ENCODE results near the gene DTD1. TPM values are rescaled to one million over a fixed set of nuclear protein-coding genes. Genes with fewer than 3 reads are reported as not detected.

DTD1 gene
- total RNA-seq, 2 donors from 2014 or later, result 31.2 to 51.6 TPM

DNA sequence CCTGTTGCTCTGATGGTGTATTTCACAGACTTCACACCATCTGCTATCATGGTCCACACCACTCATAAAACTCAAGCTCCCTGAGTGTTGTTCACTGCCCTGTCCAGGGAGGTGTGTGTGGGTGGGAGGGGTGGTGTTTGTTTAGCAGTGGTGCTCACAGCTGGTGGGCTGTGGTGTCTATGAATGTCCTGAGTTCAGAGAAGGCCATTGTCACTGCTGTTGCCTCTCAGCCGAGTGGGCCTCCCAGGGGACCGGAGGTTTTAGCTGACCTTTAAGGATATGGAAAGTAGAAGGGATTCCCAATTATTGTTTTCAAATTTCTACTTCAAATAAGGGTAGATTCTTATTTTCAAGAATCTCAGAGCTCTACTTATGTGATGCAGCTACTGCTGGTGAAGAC lies 45.6 kb downstream of the DTD1 start:
- no peaks in the 10 kb centered on the region for H3K4me1 ChIP-seq (replicated peaks)
- H3K36me3 ChIP-seq, result no peaks in the 10 kb centered on the region
- intact Hi-C loops (cut with DNase I), result loop anchor here (5.0 to 10.0 kb wide), 3 partner anchors 269 to 1029 kb away; no protein-coding TSS in a partner anchor
- TF ChIP-seq, protein P1, sequence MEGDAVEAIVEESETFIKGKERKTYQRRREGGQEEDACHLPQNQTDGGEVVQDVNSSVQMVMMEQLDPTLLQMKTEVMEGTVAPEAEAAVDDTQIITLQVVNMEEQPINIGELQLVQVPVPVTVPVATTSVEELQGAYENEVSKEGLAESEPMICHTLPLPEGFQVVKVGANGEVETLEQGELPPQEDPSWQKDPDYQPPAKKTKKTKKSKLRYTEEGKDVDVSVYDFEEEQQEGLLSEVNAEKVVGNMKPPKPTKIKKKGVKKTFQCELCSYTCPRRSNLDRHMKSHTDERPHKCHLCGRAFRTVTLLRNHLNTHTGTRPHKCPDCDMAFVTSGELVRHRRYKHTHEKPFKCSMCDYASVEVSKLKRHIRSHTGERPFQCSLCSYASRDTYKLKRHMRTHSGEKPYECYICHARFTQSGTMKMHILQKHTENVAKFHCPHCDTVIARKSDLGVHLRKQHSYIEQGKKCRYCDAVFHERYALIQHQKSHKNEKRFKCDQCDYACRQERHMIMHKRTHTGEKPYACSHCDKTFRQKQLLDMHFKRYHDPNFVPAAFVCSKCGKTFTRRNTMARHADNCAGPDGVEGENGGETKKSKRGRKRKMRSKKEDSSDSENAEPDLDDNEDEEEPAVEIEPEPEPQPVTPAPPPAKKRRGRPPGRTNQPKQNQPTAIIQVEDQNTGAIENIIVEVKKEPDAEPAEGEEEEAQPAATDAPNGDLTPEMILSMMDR (IDR thresholded peaks at IDR 0.05), result no peak
- no peaks in the 10 kb centered on the region for H3K9me3 ChIP-seq
- WGBS, result 92% methylated on average over 2 of the region's 2 CpGs
- no peak overlapping the region for H3K27ac ChIP-seq
- H3K27me3 ChIP-seq (replicated peaks; ENCODE audit: insufficient read depth), result no peaks in the 10 kb centered on the region
- no peak overlapping the region for H3K4me3 ChIP-seq
- no peak for DNase-seq (ENCODE audit: low spot score)

DNA sequence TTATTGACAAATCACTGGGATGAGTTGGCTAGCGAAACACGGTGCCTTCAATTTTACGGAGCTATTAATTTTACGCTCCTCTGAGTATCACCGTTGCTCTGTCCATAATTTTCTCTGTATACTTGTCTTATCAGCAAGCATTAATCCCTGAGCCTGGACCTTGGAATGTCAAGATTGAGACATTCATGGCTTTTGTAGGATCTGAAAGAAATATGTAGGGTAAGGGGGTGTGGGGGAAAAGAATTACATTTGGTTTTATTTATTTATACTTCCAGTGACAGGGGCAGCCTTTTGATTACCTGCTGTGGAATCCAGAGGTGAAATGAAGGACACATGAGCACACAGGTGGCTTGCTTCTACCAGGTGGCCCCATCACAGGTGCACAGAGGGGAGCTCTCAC lies 46.6 kb downstream of the DTD1 start:
- TF ChIP-seq POLR2AphosphoS5 (IDR thresholded peaks at IDR 0.05) (no peak), POLR2A (IDR thresholded peaks at IDR 0.05) (no peak)
- TF ChIP-seq, protein P1 (IDR thresholded peaks at IDR 0.05), result no peak
- H3K27ac ChIP-seq, result no peak overlapping the region
- no peaks in the 10 kb centered on the region for H3K36me3 ChIP-seq
- H3K9me3 ChIP-seq, result no peaks in the 10 kb centered on the region
- H3K4me1 ChIP-seq (replicated peaks), result no peaks in the 10 kb centered on the region
- no peak overlapping the region for H3K4me3 ChIP-seq
- no peaks in the 10 kb centered on the region for H3K27me3 ChIP-seq (replicated peaks; ENCODE audit: insufficient read depth)
- intact Hi-C loops (cut with DNase I), result loop anchor here (5.0 to 10.0 kb wide), 3 partner anchors 268 to 1028 kb away; no protein-coding TSS in a partner anchor
- 59% methylated on average over 5 of the region's 5 CpGs for WGBS
- no peak for DNase-seq (ENCODE audit: low spot score)

DNA sequence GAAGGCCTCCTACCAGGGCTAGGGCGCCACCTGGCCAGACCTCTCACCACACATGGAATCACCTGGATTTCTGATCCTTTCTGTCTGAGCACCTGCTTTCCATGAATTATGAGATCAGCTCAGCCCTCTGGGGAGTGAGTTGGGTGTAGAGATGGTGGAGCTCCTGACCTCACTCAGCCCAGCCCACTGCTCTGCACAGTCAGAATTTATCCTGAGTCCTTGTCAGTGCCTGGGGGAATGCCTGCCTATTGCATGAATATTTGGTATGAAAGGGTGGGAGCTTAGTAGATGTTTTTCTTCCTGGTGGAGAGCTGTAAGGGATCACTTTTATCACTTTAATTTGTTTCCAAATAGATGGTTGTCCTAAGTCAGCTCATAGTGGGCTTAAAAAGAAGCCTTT lies 47.5 kb downstream of the DTD1 start:
- Histone ChIP-seq H3K9me3 (no peaks in the 10 kb centered on the region), H3K27me3 (replicated peaks; ENCODE audit: insufficient read depth) (no peaks in the 10 kb centered on the region), H3K4me3 (no peak overlapping the region), H3K4me1 (replicated peaks) (no peaks in the 10 kb centered on the region), H3K27ac (no peak overlapping the region), H3K36me3 (no peaks in the 10 kb centered on the region)
- 100% methylated on average over 1 of the region's 1 CpG for WGBS
- intact Hi-C loops (cut with DNase I), result loop anchor here (5.0 to 10.0 kb wide), 3 partner anchors 157 to 949 kb away; no protein-coding TSS in a partner anchor
- DNase-seq (ENCODE audit: low spot score), result no peak
- TF ChIP-seq POLR2AphosphoS5 (IDR thresholded peaks at IDR 0.05) (no peak), POLR2A (IDR thresholded peaks at IDR 0.05) (no peak)
- TF ChIP-seq, protein P1 (IDR thresholded peaks at IDR 0.05), result no peak

DNA sequence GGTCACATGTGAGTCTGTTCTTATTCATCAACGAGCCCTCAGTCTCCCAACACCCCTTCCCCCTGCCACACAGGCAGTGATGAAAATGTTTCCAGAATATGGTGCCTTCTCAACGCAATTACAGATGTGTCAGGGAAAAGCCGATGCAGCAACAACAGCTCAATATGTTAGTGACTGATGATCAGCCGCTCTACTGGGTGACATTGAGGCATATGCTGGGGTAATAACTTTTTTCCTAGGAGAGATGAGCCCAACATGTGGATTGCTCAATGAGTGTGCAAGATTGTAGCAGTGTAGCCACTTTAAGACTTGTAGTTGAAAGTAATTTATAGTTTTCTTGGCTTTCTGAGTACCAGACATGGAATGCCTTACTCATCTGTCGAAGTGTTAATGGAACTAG lies 49.4 kb downstream of the DTD1 start:
- no peak for TF ChIP-seq POLR2A (IDR thresholded peaks at IDR 0.05)
- no peak for TF ChIP-seq POLR2AphosphoS5 (IDR thresholded peaks at IDR 0.05)
- TF ChIP-seq, protein P1 (IDR thresholded peaks at IDR 0.05), result no peak
- intact Hi-C loops (cut with DNase I), result loop anchor here (5.0 to 10.0 kb wide), 3 partner anchors 155 to 948 kb away; no protein-coding TSS in a partner anchor
- WGBS, result 85% methylated on average over 5 of the region's 5 CpGs
- no peak for DNase-seq (ENCODE audit: low spot score)
- Histone ChIP-seq H3K27ac (no peak overlapping the region), H3K4me3 (no peak overlapping the region), H3K36me3 (no peaks in the 10 kb centered on the region), H3K9me3 (no peaks in the 10 kb centered on the region), H3K27me3 (replicated peaks; ENCODE audit: insufficient read depth) (no peaks in the 10 kb centered on the region), H3K4me1 (replicated peaks) (no peaks in the 10 kb centered on the region)

DNA sequence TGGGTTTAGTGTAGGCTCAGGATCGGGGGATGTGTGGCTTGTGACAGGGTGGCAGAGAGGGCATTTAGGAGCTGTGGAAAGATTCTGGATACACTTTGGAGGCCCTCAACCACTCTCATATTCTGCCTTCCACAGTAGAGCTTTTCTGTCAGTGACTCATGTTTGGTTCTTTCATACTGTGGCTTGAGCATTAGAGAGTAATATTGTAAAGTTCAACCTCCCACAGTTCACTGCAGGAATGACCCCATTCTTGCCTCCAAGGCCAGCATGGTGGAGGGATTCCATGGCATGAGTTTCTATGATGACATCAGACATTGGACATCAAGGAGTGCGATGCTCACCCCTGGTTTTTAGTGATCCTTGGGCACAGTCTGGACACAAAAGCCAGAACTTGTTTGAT lies 50.9 kb downstream of the DTD1 start:
- no peaks in the 10 kb centered on the region for H3K36me3 ChIP-seq
- 97% methylated on average over 2 of the region's 2 CpGs for WGBS
- H3K9me3 ChIP-seq, result no peaks in the 10 kb centered on the region
- no peak for TF ChIP-seq POLR2AphosphoS5 (IDR thresholded peaks at IDR 0.05)
- TF ChIP-seq POLR2A (IDR thresholded peaks at IDR 0.05), result no peak
- TF ChIP-seq, protein P1 (IDR thresholded peaks at IDR 0.05), result no peak
- intact Hi-C loops (cut with DNase I), result loop anchor here (5.0 to 10.0 kb wide), 3 partner anchors 154 to 946 kb away; no protein-coding TSS in a partner anchor
- DNase-seq (ENCODE audit: low spot score), result no peak
- H3K4me3 ChIP-seq, result no peak overlapping the region
- H3K27ac ChIP-seq, result no peak overlapping the region
- H3K27me3 ChIP-seq (replicated peaks; ENCODE audit: insufficient read depth), result no peaks in the 10 kb centered on the region
- H3K4me1 ChIP-seq (replicated peaks), result no peaks in the 10 kb centered on the region
